ENCODE data around the gene DOK7. TPM values are rescaled to one million over a fixed set of nuclear protein-coding genes. Genes with fewer than 3 reads are reported as not detected.
A peak's percentile ranks its signal among the peaks of the same experiment; 100 is the strongest.

The DOK7 gene
- polyA plus RNA-seq, 3 donors = not detected

DNA sequence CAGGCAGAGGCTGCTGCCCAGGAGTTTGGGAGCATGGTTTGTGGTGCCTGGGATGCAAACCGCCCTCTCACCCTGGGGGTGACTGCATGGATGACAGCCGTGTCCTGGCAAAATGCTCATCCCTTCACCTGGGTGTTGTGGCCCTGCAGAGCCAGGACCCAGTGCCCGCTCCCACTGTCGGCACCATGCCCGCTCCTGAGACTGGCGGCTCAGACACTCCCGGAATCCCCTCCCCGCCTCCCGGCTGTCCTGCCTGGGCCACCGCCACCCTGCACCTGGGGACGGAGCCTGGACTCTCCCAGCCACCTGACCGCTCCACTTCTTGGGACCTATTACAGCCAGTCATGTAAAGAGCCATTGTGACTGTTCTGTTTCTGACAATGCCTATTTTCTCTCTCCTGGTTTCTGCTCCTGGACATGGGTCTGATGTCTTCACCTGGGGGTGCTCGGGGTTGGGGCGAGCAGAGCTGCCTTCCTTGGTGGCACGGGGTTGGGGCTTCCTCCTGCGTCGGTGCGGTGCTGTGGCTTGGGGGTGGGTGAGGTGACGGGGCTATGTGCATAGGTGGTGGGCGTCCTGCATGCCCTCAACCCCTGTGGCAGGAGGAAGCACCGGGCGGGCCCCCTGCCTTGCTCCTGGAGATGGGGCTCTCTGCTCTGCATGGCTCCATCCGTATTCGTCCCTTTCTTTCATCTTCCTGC, 38.2 kb downstream of the DOK7 start:
- H3K4me1 Mint-ChIP-seq = no peaks in the 10 kb centered on the region
- H2AFZ ChIP-seq (ENCODE audit: insufficient read depth, low read depth, low read length, poor library complexity, severe bottlenecking) = no peak overlapping the region
- no peak overlapping the region for H3K4me3 ChIP-seq (replicated peaks in 1 of 3; ENCODE audit: low read depth in 2 of 3, low read length in 3 of 3)
- H3K27ac ChIP-seq (ENCODE audit: low read depth in 1 of 2, low read length in 2 of 2) = no peak overlapping the region
- H3K79me2 ChIP-seq (ENCODE audit: insufficient read depth, low read length) = peaks cover 28% of the 10 kb centered on the region
- H3K4me3 Mint-ChIP-seq = no peak overlapping the region
- H3K27ac Mint-ChIP-seq = peak overlapping the region in 1 of 7 donors; percentile 4
- H3K9ac ChIP-seq (ENCODE audit: insufficient read depth, low read length, poor library complexity, severe bottlenecking) = no peak overlapping the region
- intact Hi-C loops (cut with micrococcal nuclease) = no loop called here
- H3K4me1 ChIP-seq (ENCODE audit: control insufficient read depth in 1 of 2, insufficient read depth in 2 of 2, low read length in 2 of 2) = no peaks in the 10 kb centered on the region
- no peaks in the 10 kb centered on the region for H3K27me3 ChIP-seq (ENCODE audit: control insufficient read depth in 2 of 2, insufficient read depth in 2 of 2, low read length in 2 of 2)
- H3K9me3 Mint-ChIP-seq = peaks cover 0 to 3% (median 0%) of the 10 kb centered on the region in 7 donors
- TF ChIP-seq, protein P1, sequence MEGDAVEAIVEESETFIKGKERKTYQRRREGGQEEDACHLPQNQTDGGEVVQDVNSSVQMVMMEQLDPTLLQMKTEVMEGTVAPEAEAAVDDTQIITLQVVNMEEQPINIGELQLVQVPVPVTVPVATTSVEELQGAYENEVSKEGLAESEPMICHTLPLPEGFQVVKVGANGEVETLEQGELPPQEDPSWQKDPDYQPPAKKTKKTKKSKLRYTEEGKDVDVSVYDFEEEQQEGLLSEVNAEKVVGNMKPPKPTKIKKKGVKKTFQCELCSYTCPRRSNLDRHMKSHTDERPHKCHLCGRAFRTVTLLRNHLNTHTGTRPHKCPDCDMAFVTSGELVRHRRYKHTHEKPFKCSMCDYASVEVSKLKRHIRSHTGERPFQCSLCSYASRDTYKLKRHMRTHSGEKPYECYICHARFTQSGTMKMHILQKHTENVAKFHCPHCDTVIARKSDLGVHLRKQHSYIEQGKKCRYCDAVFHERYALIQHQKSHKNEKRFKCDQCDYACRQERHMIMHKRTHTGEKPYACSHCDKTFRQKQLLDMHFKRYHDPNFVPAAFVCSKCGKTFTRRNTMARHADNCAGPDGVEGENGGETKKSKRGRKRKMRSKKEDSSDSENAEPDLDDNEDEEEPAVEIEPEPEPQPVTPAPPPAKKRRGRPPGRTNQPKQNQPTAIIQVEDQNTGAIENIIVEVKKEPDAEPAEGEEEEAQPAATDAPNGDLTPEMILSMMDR (IDR thresholded peaks at IDR 0.05) = no peak
- peaks cover 31 to 53% of the 10 kb centered on the region in 2 donors for H3K36me3 Mint-ChIP-seq
- DNase-seq = no peak
- WGBS (ENCODE audit: insufficient coverage) = 86% methylated on average over 18 of the region's 24 CpGs
- no peak overlapping the region for H3K4me2 ChIP-seq (replicated peaks; ENCODE audit: extremely low read depth, low read length, poor library complexity, severe bottlenecking)
- peaks cover 35 to 54% of the 10 kb centered on the region in 2 donors for H3K36me3 ChIP-seq (replicated peaks in 1 of 2; ENCODE audit: control insufficient read depth in 1 of 2, insufficient read depth in 2 of 2, low read length in 2 of 2)
- peaks cover 3 to 10% (median 8%) of the 10 kb centered on the region in 3 donors for H3K27me3 Mint-ChIP-seq (ENCODE audit: low read depth in 3 of 3)
- H3K9me3 ChIP-seq (replicated peaks in 1 of 2; ENCODE audit: control insufficient read depth in 1 of 2, insufficient read depth in 1 of 2, low read length in 2 of 2) = no peaks in the 10 kb centered on the region
- peaks cover 85% of the 10 kb centered on the region for H4K20me1 ChIP-seq (ENCODE audit: insufficient read depth, low read length)

DNA sequence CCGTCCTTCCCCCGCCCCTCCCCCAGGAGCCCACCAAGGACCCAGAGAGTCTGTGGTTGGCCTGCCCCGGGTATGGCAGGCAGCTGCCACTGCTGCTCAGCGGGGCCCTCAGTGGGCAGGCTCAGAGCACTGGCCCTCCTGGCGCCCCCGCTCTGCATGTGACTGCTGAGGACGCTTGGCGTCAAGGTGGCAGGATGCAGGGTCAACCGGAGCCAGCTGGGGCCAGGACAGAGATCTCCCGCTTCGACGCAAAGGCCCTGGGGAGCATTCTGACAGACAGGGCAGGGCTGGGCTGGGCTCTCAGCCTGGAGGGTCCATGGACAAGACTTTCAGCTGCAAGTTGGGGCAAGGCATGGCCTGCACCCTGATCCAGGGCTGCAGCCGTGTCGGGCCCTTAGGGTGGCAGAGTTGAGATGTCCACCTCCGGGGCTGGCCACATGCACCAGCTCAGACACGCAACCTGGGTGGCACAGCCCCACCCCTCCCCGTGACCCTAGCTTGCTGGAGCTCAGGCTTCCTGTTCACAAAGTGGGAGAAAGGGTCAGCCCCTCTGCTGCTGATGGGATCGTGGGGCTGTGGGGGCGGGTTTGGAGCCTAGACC, 38.8 kb downstream of the DOK7 start:
- WGBS (ENCODE audit: insufficient coverage) = 90% methylated on average over 19 of the region's 19 CpGs

More for the DNA sequence above, 38.8 kb downstream of the DOK7 start:
- peaks cover 41 to 60% of the 10 kb centered on the region in 2 donors for H3K36me3 ChIP-seq (replicated peaks in 1 of 2; ENCODE audit: control insufficient read depth in 1 of 2, insufficient read depth in 2 of 2, low read length in 2 of 2)
- H3K4me3 ChIP-seq (replicated peaks in 1 of 3; ENCODE audit: low read depth in 2 of 3, low read length in 3 of 3) = no peak overlapping the region
- no peak overlapping the region for H3K4me2 ChIP-seq (replicated peaks; ENCODE audit: extremely low read depth, low read length, poor library complexity, severe bottlenecking)
- H4K20me1 ChIP-seq (ENCODE audit: insufficient read depth, low read length) = peaks cover 91% of the 10 kb centered on the region
- no peaks in the 10 kb centered on the region for H3K27me3 ChIP-seq (ENCODE audit: control insufficient read depth in 2 of 2, insufficient read depth in 2 of 2, low read length in 2 of 2)
- H3K9me3 Mint-ChIP-seq = peaks cover 0 to 3% (median 0%) of the 10 kb centered on the region in 7 donors
- no peaks in the 10 kb centered on the region for H3K4me1 ChIP-seq (ENCODE audit: control insufficient read depth in 1 of 2, insufficient read depth in 2 of 2, low read length in 2 of 2)
- H3K9me3 ChIP-seq (replicated peaks in 1 of 2; ENCODE audit: control insufficient read depth in 1 of 2, insufficient read depth in 1 of 2, low read length in 2 of 2) = no peaks in the 10 kb centered on the region
- no peak overlapping the region for H3K4me3 Mint-ChIP-seq
- TF ChIP-seq, protein P1 (IDR thresholded peaks at IDR 0.05) = no peak
- no peaks in the 10 kb centered on the region for H3K4me1 Mint-ChIP-seq
- H3K79me2 ChIP-seq (ENCODE audit: insufficient read depth, low read length) = peaks cover 33% of the 10 kb centered on the region
- H3K27ac ChIP-seq (ENCODE audit: low read depth in 1 of 2, low read length in 2 of 2) = no peak overlapping the region
- no peak for DNase-seq
- intact Hi-C loops (cut with micrococcal nuclease) = no loop called here
- peaks cover 38 to 60% of the 10 kb centered on the region in 2 donors for H3K36me3 Mint-ChIP-seq
- H3K27me3 Mint-ChIP-seq (ENCODE audit: low read depth in 3 of 3) = peaks cover under 1 to 6% (median 4%) of the 10 kb centered on the region in 3 donors
- no peak overlapping the region for H3K9ac ChIP-seq (ENCODE audit: insufficient read depth, low read length, poor library complexity, severe bottlenecking)
- H2AFZ ChIP-seq (ENCODE audit: insufficient read depth, low read depth, low read length, poor library complexity, severe bottlenecking) = no peak overlapping the region
- peak overlapping the region in 1 of 7 donors; percentile 46 for H3K27ac Mint-ChIP-seq

Data from CD14-positive monocyte (primary cell).